SU-DHL-6 (cell line): ENCODE results near the gene RNFT2.

Experiments
- CTCF ChIP-seq: fragments of 200-600 bp; sonication (generic); IDR thresholded peaks from one replicate; pipeline ENCODE4 v1.5.1; 2017; ENCODE audit warnings: antibody characterized with exemption, mild to moderate bottlenecking, low read length, moderate library complexity; ENCODE audit not compliant: insufficient read depth, poor library complexity, severe bottlenecking
- EZH2phosphoT487 ChIP-seq: fragments of 200-600 bp; sonication (generic), shearing (Covaris generic); conservative IDR thresholded peaks from 2 replicates; pipeline ENCODE4 v1.6.1; 2018; ENCODE audit warnings: mild to moderate bottlenecking, antibody characterized with exemption, low read length, moderate library complexity, mixed read lengths

- TF ChIP-seq CTCF = no peak
- no peak for TF ChIP-seq EZH2phosphoT487
Measured at GRCh38 chr12:116712458-116713303, 25.4 kb upstream of the RNFT2 start.
